NCI-H2081 (cell line): ENCODE data around the gene MEN1.

Experiments used
- DNase-seq, 2 experiments: peaks; one replicate each; lab custom pipeline; 2025; lab: John Stamatoyannopoulos, UW

The MEN1 gene

GRCh38 chr11:64810271-64810890 is at the start of gene MEN1:
Gene MEN1, minus strand, starts transcription at chr11:64810551. Its CDS starts 442 bp downstream, at chr11:64810109.
- DNase-seq = peak; percentile 95 to 97

GRCh38 chr11:64859542-64860414 is 49.4 kb upstream of the MEN1 start:
- no peak for DNase-seq

- no peak for DNase-seq
These were observed 48.3 kb upstream of the MEN1 start for GRCh38 chr11:64858467-64859263.

- DNase-seq = no peak
These were observed 47.1 kb upstream of the MEN1 start for GRCh38 chr11:64857485-64857884.

GRCh38 chr11:64856382-64857227 is 46.3 kb upstream of the MEN1 start:
- no peak for DNase-seq

GRCh38 chr11:64855596-64856304 is 45.4 kb upstream of the MEN1 start:
- DNase-seq = no peak

- DNase-seq = no peak
These were observed 44.5 kb upstream of the MEN1 start for GRCh38 chr11:64854534-64855502.

- no peak for DNase-seq
These were observed 43.8 kb upstream of the MEN1 start for GRCh38 chr11:64854157-64854533.

GRCh38 chr11:64853709-64854108 is 43.4 kb upstream of the MEN1 start:
- no peak for DNase-seq

- DNase-seq = no peak
These were observed 42.6 kb upstream of the MEN1 start for GRCh38 chr11:64852804-64853509.

GRCh38 chr11:64851831-64852351 is 41.5 kb upstream of the MEN1 start:
- DNase-seq = no peak

- DNase-seq = no peak
These were observed 40.7 kb upstream of the MEN1 start for GRCh38 chr11:64850979-64851567.

GRCh38 chr11:64849598-64850356 is 39.4 kb upstream of the MEN1 start:
- DNase-seq = no peak

- DNase-seq = no peak
These were observed 38.7 kb upstream of the MEN1 start for GRCh38 chr11:64848826-64849597.

GRCh38 chr11:64848214-64848825 is 38.0 kb upstream of the MEN1 start:
- DNase-seq = no peak

- DNase-seq = peak; percentile 86 to 94
These were observed 36.8 kb upstream of the MEN1 start for GRCh38 chr11:64846998-64847666.
